CD14-positive monocyte (primary cell): ENCODE results near the gene SPINK6. TPM values are rescaled to one million over a fixed set of nuclear protein-coding genes. Genes with fewer than 3 reads are reported as not detected.

ENCODE experiments used
- DNase-seq, 3 donors: peaks; one replicate each; pipeline ENCODE4 v3.0.0-alpha.2; 2011 to 2022
- H2AFZ ChIP-seq: 2 replicates; pipeline ENCODE4 v1.6.0; 2012; ENCODE audit warnings: mild to moderate bottlenecking, low read depth, low read length, inconsistent platforms; ENCODE audit not compliant: insufficient read depth, poor library complexity, severe bottlenecking
- H3K27ac ChIP-seq, 2 donors: 1 replicate in 1 of 2; 2 replicates in 1 of 2; pipeline ENCODE4 v1.5.1; 2012 to 2013; ENCODE audit warnings: low read length in 2 of 2, control low read depth in 1 of 2, inconsistent platforms in 1 of 2, low read depth in 1 of 2, mild to moderate bottlenecking in 1 of 2
- H3K27me3 ChIP-seq, 2 donors: one replicate each; pipeline versions ENCODE4 v1.6.0 to v1.6.1; 2011 to 2013; ENCODE audit warnings: low read length in 2 of 2; ENCODE audit not compliant: control insufficient read depth in 2 of 2, insufficient read depth in 2 of 2
- H3K36me3 ChIP-seq, 2 donors: replicated peaks in 1 of 2; 1 replicate in 1 of 2; 2 replicates in 1 of 2; pipeline versions ENCODE4 v1.5.1 to v1.6.1; 2012 to 2013; ENCODE audit warnings: low read length in 2 of 2, control low read depth in 1 of 2, inconsistent platforms in 1 of 2, mild to moderate bottlenecking in 1 of 2; ENCODE audit not compliant: insufficient read depth in 2 of 2, control insufficient read depth in 1 of 2
- H3K4me1 ChIP-seq, 2 donors: 1 replicate in 1 of 2; 2 replicates in 1 of 2; pipeline versions ENCODE4 v1.5.1 to v1.6.1; 2012 to 2013; ENCODE audit warnings: low read length in 2 of 2, control low read depth in 1 of 2, inconsistent platforms in 1 of 2, mild to moderate bottlenecking in 1 of 2, moderate library complexity in 1 of 2; ENCODE audit not compliant: insufficient read depth in 2 of 2, control insufficient read depth in 1 of 2
- H3K4me2 ChIP-seq: replicated peaks from 2 replicates; pipeline ENCODE3; 2012; ENCODE audit warnings: low read length, moderate library complexity, mild to moderate bottlenecking; ENCODE audit not compliant: poor library complexity, severe bottlenecking; ENCODE audit errors: extremely low read depth
- H3K4me3 ChIP-seq, 3 experiments: fragments of 200-600 bp in 1 of 3; sonication (generic) in 1 of 3; replicated peaks in 1 of 3; 1 replicate in 2 of 3; 2 replicates in 1 of 3; pipeline ENCODE4 v1.5.1; 2011 to 2013; ENCODE audit warnings: low read length in 3 of 3, mild to moderate bottlenecking in 3 of 3, control low read depth in 2 of 3, low read depth in 2 of 3, inconsistent platforms in 1 of 3, moderate library complexity in 1 of 3
- H3K79me2 ChIP-seq: 2 replicates; pipeline ENCODE4 v1.6.0; 2012; ENCODE audit warnings: mild to moderate bottlenecking, control low read depth, inconsistent platforms, low read length, moderate library complexity; ENCODE audit not compliant: insufficient read depth
- H3K9ac ChIP-seq: 2 replicates; pipeline ENCODE4 v1.6.0; 2017; ENCODE audit warnings: low read length, mild to moderate bottlenecking; ENCODE audit not compliant: insufficient read depth, poor library complexity, severe bottlenecking
- H3K9me3 ChIP-seq, 2 donors: replicated peaks in 1 of 2; 1 replicate in 1 of 2; 2 replicates in 1 of 2; pipeline versions ENCODE4 v1.5.1 to v1.6.1; 2012 to 2013; ENCODE audit warnings: low read length in 2 of 2, control low read depth in 1 of 2; ENCODE audit not compliant: control insufficient read depth in 1 of 2, insufficient read depth in 1 of 2
- H4K20me1 ChIP-seq: 2 replicates; pipeline ENCODE4 v1.6.0; 2012; ENCODE audit warnings: mild to moderate bottlenecking, low read length, control low read depth, moderate library complexity; ENCODE audit not compliant: insufficient read depth
- H3K27ac Mint-ChIP-seq, 7 donors: one replicate each; pipeline ENCODE4 v1.8.0; 2020; ENCODE audit warnings: mild to moderate bottlenecking in 7 of 7, mixed read lengths in 7 of 7, moderate library complexity in 6 of 7, inconsistent platforms in 2 of 7
- H3K27me3 Mint-ChIP-seq, 3 donors: one replicate each; pipeline ENCODE4 v1.8.0; 2021 to 2022; ENCODE audit warnings: low read depth in 3 of 3, mild to moderate bottlenecking in 3 of 3, mixed read lengths in 3 of 3, moderate library complexity in 3 of 3, inconsistent platforms in 1 of 3
- H3K36me3 Mint-ChIP-seq, 2 donors: one replicate each; pipeline ENCODE4 v1.8.0; 2020; ENCODE audit warnings: mixed read lengths in 2 of 2, inconsistent platforms in 1 of 2, mild to moderate bottlenecking in 1 of 2
- H3K4me1 Mint-ChIP-seq: one replicate; pipeline ENCODE4 v1.8.0; 2020; ENCODE audit warnings: mild to moderate bottlenecking, mixed read lengths
- H3K4me3 Mint-ChIP-seq, 2 donors: one replicate each; pipeline ENCODE4 v1.8.0; 2020; ENCODE audit warnings: mild to moderate bottlenecking in 2 of 2, mixed read lengths in 2 of 2, moderate library complexity in 1 of 2
- H3K9me3 Mint-ChIP-seq, 7 donors: one replicate each; pipeline ENCODE4 v1.8.0; 2020 to 2022; ENCODE audit warnings: mixed read lengths in 7 of 7, mild to moderate bottlenecking in 6 of 7, moderate library complexity in 6 of 7, inconsistent platforms in 2 of 7
- WGBS: methylation state at CpG from one replicate; pipeline ENCODE4 v1.1.5; 2013; ENCODE audit warnings: missing lambda C conversion rate; ENCODE audit not compliant: insufficient coverage; 5-methylcytosine and 5-hydroxymethylcytosine counted together
- intact Hi-C, 2 donors: fragments of 100-400 bp; cut with micrococcal nuclease; formaldehyde crosslinking; loops; one replicate each; pipeline versions ENCODE4 v1.15.0 to v1.15.1; 2023
- polyA plus RNA-seq, 3 donors: library from polyadenylated mRNA; depleted of rRNA in 1 of 3; unstranded in 2 of 3; stranded (reverse) in 1 of 3; fragments of 300-500 nt in 2 of 3; fragments of >200 nt in 1 of 3; fragmentation: Illumina TruSeq in 2 of 3; gene quantifications; 1 replicate in 2 of 3; 2 replicates in 1 of 3; pipeline ENCODE4 v1.2.3, GENCODE V29; 2012 to 2021
- TF ChIP-seq, protein P1 (sequence below): fragments of 200-600 bp; IDR thresholded peaks from one replicate; pipeline ENCODE4 v1.8.0; 2022; ENCODE audit warnings: antibody characterized with exemption, mild to moderate bottlenecking

SPINK6 gene
- polyA plus RNA-seq, 3 donors: not detected

DNA sequence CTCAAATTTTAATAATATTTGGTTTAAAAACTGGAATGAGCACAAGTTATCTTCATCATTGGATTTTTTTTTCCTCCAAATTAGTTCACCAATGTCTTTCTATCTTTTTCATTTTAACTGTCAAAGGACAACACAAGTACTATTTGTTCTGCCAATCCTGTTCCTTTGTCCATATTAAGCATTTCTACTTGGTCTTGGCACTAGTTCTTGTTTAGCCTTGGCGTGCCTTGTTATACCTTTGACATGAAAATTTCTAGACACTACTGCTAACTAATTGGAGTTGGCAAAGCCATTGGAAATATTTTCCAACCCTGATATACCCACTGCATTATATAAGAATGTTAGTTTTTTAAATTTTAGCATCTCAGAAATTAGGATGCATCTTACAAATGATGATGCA lies 3.8 kb downstream of the SPINK6 start:
- Mint-ChIP-seq H3K27me3 (peaks cover 0 to 2% (median 2%) of the 10 kb centered on the region in 3 donors), H3K27ac (no peak overlapping the region), H3K36me3 (no peaks in the 10 kb centered on the region), H3K4me1 (peaks cover 24% of the 10 kb centered on the region), H3K4me3 (no peak overlapping the region), H3K9me3 (no peaks in the 10 kb centered on the region)
- Histone ChIP-seq H3K4me3 (no peak overlapping the region), H3K27me3 (no peaks in the 10 kb centered on the region), H3K4me2 (no peak overlapping the region), H3K79me2 (no peaks in the 10 kb centered on the region), H4K20me1 (no peaks in the 10 kb centered on the region), H3K36me3 (no peaks in the 10 kb centered on the region), H3K27ac (no peak overlapping the region), H3K4me1 (peaks cover 23 to 28% of the 10 kb centered on the region in 2 donors), H2AFZ (no peak overlapping the region), H3K9me3 (no peaks in the 10 kb centered on the region), H3K9ac (no peak overlapping the region)
- no CpG with 5 or more reads among the region's 1 CpG for WGBS
- intact Hi-C loops: no loop called here
- TF ChIP-seq, protein P1, sequence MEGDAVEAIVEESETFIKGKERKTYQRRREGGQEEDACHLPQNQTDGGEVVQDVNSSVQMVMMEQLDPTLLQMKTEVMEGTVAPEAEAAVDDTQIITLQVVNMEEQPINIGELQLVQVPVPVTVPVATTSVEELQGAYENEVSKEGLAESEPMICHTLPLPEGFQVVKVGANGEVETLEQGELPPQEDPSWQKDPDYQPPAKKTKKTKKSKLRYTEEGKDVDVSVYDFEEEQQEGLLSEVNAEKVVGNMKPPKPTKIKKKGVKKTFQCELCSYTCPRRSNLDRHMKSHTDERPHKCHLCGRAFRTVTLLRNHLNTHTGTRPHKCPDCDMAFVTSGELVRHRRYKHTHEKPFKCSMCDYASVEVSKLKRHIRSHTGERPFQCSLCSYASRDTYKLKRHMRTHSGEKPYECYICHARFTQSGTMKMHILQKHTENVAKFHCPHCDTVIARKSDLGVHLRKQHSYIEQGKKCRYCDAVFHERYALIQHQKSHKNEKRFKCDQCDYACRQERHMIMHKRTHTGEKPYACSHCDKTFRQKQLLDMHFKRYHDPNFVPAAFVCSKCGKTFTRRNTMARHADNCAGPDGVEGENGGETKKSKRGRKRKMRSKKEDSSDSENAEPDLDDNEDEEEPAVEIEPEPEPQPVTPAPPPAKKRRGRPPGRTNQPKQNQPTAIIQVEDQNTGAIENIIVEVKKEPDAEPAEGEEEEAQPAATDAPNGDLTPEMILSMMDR: no peak
- no peak for DNase-seq

DNA sequence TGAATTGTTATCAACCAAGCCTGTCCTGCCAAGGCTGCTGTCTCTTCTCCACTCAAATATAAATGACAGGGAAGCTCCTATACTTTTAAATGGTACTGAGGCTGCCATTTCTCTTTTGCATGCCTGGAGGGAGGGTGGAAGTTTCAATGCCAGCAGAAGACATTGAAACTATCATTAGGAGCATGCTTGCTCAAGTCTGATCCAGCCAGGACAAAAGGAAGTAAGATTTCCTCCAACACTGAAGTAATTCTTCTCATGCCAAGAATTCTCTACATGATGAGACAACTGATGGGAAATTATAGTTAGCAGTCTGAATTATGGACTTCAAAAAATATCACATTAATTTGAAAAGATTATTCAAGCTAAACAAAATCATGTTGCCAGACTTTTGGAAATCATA lies 5.4 kb downstream of the SPINK6 start:
- DNase-seq: no peak
- H3K36me3 Mint-ChIP-seq: no peaks in the 10 kb centered on the region

More for the DNA sequence above, 5.4 kb downstream of the SPINK6 start:
- intact Hi-C loops: no loop called here
- Histone ChIP-seq H3K4me1 (peaks cover 19 to 25% of the 10 kb centered on the region in 2 donors), H3K27ac (no peak overlapping the region), H3K4me3 (no peak overlapping the region), H3K9me3 (no peaks in the 10 kb centered on the region), H3K4me2 (no peak overlapping the region), H3K9ac (no peak overlapping the region), H2AFZ (no peak overlapping the region), H4K20me1 (no peaks in the 10 kb centered on the region), H3K79me2 (no peaks in the 10 kb centered on the region), H3K36me3 (no peaks in the 10 kb centered on the region), H3K27me3 (no peaks in the 10 kb centered on the region)
- peaks cover 0 to 3% (median 2%) of the 10 kb centered on the region in 3 donors for H3K27me3 Mint-ChIP-seq
- TF ChIP-seq, protein P1: no peak
- H3K4me1 Mint-ChIP-seq: peaks cover 22% of the 10 kb centered on the region
- no peak overlapping the region for H3K4me3 Mint-ChIP-seq
- no peak overlapping the region for H3K27ac Mint-ChIP-seq
- no peaks in the 10 kb centered on the region for H3K9me3 Mint-ChIP-seq
